Memory B cell (primary cell): ENCODE measurements around the gene ISG20.
A peak's percentile ranks its signal among the peaks of the same experiment; 100 is the strongest.

Experiments used
- ATAC-seq: fragments of 150-1000 bp; cut with Tn5 transposase; 2 replicates; pipeline ENCODE4 v1.10.0; 2021; ENCODE audit warnings: low read depth, mild to moderate bottlenecking, moderate library complexity
- DNase-seq, 2 donors: peaks; one replicate each; pipeline ENCODE4 v3.0.0; 2022; ENCODE audit warnings: low spot score in 2 of 2
- H3K27ac Mint-ChIP-seq: one replicate; pipeline ENCODE4 v1.8.0; 2022; ENCODE audit warnings: mild to moderate bottlenecking, moderate library complexity, mixed read lengths
- H3K27me3 Mint-ChIP-seq: one replicate; pipeline ENCODE4 v1.8.0; 2022; ENCODE audit warnings: mixed read lengths
- H3K36me3 Mint-ChIP-seq: one replicate; pipeline ENCODE4 v1.8.0; 2022; ENCODE audit warnings: mild to moderate bottlenecking, mixed read lengths
- H3K4me1 Mint-ChIP-seq: one replicate; pipeline ENCODE4 v1.8.0; 2022; ENCODE audit warnings: mixed read lengths
- H3K4me3 Mint-ChIP-seq: one replicate; pipeline ENCODE4 v1.8.0; 2022; ENCODE audit warnings: mild to moderate bottlenecking, moderate library complexity, mixed read lengths
- H3K9me3 Mint-ChIP-seq: one replicate; pipeline ENCODE4 v1.8.0; 2022; ENCODE audit warnings: mixed read lengths

ISG20 gene

DNA sequence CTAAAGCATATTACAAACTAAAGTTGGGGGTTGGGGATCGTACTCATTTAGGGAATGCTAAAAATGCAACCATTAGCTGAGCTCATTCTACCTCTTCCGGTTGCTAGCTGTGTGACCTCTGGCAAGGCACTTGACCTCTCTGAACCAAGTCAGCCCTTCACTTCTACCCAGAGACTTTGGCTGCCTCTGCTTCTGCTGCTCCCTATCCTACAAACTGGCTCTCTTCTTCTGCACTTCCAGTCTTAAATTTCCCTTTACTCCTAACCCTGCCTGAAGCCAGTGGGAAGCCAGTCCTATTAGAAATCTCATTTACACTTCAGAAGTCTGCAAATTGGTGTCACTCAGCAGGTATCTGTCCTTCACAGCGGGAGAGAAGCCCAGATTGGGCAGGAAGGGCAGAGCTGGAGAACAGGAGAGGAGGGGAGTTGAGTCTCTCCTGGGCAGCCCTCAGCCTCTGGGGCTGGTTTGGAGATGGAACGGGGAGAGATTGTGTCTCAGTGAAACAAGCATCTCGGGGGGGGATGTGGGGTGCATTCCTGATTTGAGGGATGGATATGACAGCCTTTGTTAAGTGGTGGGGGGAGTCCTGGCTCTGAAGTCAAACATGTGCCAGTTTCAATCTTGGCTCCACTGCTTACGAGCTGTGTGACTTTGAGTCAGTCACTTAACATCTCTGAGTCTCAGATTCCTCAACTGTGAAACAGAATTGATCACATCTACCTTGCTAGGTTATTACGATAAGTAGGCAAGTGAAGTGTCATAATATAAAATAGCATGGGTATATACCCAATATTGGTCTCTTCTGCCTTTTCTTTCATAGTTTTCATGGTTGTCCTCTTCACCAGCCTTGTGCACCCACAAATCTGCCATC is 25.5 kb upstream of the ISG20 start:
- peaks cover 15% of the 10 kb centered on the region for H3K27me3 Mint-ChIP-seq
- no peak overlapping the region for H3K27ac Mint-ChIP-seq
- ATAC-seq (no peak), DNase-seq (no peak)
- no peaks in the 10 kb centered on the region for H3K4me1 Mint-ChIP-seq
- no peaks in the 10 kb centered on the region for H3K36me3 Mint-ChIP-seq
- H3K4me3 Mint-ChIP-seq = no peak overlapping the region
- no peaks in the 10 kb centered on the region for H3K9me3 Mint-ChIP-seq

DNA sequence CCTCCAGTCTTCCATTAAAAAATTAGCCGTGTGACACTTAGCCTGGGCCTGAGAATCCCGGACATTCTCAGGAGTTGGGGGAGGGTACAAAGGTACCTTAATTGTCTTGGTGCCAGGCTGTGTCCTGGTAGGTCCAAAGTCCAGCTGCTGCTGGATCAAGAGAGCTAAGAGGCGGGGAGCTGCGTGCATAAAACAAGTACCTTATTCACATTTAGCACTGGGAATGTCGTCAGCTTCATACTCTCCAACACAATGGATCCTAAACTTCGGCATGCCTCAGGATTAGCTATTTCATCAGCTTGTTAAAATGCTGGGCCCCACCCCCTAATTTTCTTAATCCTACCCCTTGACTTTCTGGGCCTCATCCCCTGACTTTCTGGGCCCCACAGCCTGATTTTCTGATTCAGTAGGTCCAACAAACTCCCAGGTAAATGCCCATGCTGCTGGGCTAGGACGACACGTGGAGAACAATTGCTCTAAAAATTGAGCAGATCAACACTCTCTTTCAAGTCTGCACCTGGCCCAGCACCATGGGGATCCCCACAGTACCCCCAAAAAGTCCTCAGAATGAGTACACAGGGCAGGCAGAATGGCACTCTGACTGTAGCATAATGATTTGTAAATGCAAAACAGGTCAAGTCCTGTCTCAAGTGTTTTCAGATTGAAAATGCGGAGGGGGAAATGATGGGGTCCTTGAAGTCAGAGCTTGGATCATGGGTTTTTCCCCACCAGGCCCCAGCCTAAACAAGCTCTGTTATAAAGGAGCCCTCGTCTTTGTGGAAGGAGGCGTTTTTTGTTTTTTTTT is 23.3 kb upstream of the ISG20 start:
- Mint-ChIP-seq H3K4me1 (no peaks in the 10 kb centered on the region), H3K27ac (no peak overlapping the region), H3K36me3 (no peaks in the 10 kb centered on the region), H3K27me3 (peaks cover 11% of the 10 kb centered on the region), H3K4me3 (no peak overlapping the region), H3K9me3 (no peaks in the 10 kb centered on the region)
- DNase-seq (no peak), ATAC-seq (peak; percentile 32)

DNA sequence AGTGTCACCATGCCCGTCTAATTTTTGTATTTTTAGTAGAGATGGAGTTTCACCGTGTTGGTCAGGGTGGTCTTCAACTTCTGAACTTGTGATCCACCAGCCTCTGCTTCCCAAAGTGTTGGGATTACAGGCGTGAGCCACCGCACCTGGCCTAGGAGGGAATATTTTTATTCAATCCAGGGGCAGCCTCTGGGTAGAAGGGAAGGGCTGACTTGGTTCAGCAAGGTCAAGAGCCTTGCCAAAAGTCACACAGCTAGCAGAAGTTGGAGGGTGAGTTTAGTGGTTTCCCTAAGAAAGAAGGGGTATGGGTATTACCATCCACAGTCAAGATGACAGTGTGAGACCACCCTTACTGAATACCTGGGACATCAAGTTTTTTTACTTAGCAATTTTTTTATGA is 22.6 kb upstream of the ISG20 start:
- ATAC-seq = no peak
- no peak overlapping the region for H3K4me3 Mint-ChIP-seq

DNA sequence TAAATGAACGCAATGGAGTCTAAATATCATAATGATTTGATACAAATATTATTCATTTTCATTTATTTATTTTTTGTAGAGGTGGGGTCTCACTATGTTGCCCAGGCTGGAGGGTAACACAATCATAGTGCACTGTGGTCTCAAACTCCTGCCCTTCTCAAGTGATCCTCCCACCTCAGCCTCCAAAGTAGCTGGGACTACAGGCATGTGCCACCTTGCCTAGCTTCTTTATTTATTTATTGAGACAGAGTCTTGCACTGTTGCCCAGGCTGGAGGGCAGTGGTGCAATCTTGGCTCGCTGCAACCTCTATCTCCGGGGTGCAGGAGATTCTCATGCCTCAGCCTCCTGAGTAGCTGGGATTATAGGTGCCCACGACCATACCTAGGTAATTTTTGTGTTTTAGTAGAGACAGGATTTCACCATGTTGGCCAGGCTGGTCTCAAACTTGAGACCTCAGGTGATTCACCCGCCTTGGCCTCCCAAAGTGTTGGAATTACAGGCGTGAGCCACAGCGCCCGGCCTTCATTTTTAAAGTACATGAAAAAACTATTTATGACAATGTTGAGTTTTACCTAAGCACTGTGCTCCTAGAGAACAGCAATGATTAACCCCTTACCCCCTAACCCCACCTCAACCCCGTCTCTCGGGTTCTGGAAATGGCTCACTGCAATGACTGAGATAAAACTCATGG is 21.6 kb upstream of the ISG20 start:
- no peaks in the 10 kb centered on the region for H3K36me3 Mint-ChIP-seq
- H3K4me3 Mint-ChIP-seq = no peak overlapping the region
- DNase-seq = no peak
- H3K27ac Mint-ChIP-seq = no peak overlapping the region
- H3K9me3 Mint-ChIP-seq = no peaks in the 10 kb centered on the region
- peaks cover 9% of the 10 kb centered on the region for H3K27me3 Mint-ChIP-seq
- H3K4me1 Mint-ChIP-seq = peaks cover 7% of the 10 kb centered on the region
- no peak for ATAC-seq

More for the DNA sequence above, 22.6 kb upstream of the ISG20 start:
- H3K27me3 Mint-ChIP-seq = peaks cover 11% of the 10 kb centered on the region
- DNase-seq = no peak
- no peak overlapping the region for H3K27ac Mint-ChIP-seq
- no peaks in the 10 kb centered on the region for H3K36me3 Mint-ChIP-seq
- H3K9me3 Mint-ChIP-seq = no peaks in the 10 kb centered on the region
- no peaks in the 10 kb centered on the region for H3K4me1 Mint-ChIP-seq

DNA sequence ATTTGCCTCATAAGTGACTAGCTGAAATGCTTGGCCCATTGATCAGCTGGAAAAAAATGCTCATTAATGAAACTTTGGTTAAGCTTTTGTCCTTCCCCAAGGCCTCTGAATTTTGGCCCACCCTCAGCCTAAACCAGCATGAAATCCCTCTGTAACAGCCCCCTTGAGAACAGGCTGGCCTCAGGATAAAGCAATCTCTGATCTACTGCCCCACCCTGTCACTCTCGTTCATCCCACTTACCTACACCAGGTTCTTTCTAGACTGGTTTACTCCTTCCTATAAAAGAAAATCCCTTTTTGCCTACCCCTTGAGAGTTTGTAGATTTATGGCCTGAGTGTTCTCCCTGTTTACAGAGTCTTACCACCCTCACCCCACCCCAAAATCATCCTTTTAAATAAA is 21.0 kb upstream of the ISG20 start:
- H3K27me3 Mint-ChIP-seq = peaks cover 7% of the 10 kb centered on the region
- H3K4me3 Mint-ChIP-seq = no peak overlapping the region
- H3K9me3 Mint-ChIP-seq = no peaks in the 10 kb centered on the region
- no peak for ATAC-seq
- H3K36me3 Mint-ChIP-seq = no peaks in the 10 kb centered on the region
- no peak overlapping the region for H3K27ac Mint-ChIP-seq
- DNase-seq = no peak
- H3K4me1 Mint-ChIP-seq = peaks cover 13% of the 10 kb centered on the region

DNA sequence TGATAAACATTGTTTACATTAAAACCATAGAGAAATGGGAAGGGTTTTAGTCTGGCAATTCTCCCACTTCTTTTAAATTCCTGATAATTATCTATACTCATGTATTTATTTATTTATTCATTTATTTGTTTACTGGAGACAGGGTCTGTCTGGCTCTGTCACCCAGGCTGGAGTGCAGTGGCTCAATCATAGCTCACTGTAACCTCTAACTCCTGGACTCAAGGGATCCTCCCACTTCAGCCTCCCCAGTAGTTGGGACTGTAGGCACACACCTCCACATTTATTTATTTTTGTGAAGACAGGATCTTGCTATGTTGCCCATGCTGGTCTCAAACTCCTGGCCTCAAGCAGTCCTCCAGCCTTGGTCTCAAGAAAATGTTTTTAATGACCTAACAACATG is 20.1 kb upstream of the ISG20 start:
- no peaks in the 10 kb centered on the region for H3K36me3 Mint-ChIP-seq
- no peaks in the 10 kb centered on the region for H3K9me3 Mint-ChIP-seq
- no peak for DNase-seq
- no peak for ATAC-seq
- H3K27ac Mint-ChIP-seq = no peak overlapping the region
- no peak overlapping the region for H3K4me3 Mint-ChIP-seq
- H3K27me3 Mint-ChIP-seq = peaks cover 3% of the 10 kb centered on the region
- peaks cover 20% of the 10 kb centered on the region for H3K4me1 Mint-ChIP-seq

DNA sequence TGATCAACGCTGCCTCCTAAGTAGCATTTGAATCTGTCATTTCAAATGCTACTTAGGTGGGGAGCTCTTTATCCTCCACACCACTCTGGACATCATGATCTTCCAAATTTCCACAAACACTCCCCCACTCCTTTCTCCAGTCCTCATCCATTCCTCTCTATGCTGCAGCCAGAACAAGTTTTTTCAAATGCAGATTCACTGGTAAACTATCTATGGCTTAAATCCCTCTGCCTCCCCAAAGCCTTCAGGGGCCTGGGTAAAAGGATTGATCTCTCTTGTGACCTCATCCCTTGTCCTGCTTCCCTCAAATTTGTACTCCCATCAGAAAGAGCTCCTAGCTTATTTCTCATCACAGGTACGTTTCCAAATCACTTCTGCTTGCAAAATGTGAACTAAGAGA is 19.0 kb upstream of the ISG20 start:
- H3K9me3 Mint-ChIP-seq = no peaks in the 10 kb centered on the region
- no peak overlapping the region for H3K4me3 Mint-ChIP-seq
- H3K27ac Mint-ChIP-seq = no peak overlapping the region
- no peaks in the 10 kb centered on the region for H3K36me3 Mint-ChIP-seq
- DNase-seq (no peak), ATAC-seq (no peak)
- peaks cover 28% of the 10 kb centered on the region for H3K4me1 Mint-ChIP-seq
- peaks cover 3% of the 10 kb centered on the region for H3K27me3 Mint-ChIP-seq

DNA sequence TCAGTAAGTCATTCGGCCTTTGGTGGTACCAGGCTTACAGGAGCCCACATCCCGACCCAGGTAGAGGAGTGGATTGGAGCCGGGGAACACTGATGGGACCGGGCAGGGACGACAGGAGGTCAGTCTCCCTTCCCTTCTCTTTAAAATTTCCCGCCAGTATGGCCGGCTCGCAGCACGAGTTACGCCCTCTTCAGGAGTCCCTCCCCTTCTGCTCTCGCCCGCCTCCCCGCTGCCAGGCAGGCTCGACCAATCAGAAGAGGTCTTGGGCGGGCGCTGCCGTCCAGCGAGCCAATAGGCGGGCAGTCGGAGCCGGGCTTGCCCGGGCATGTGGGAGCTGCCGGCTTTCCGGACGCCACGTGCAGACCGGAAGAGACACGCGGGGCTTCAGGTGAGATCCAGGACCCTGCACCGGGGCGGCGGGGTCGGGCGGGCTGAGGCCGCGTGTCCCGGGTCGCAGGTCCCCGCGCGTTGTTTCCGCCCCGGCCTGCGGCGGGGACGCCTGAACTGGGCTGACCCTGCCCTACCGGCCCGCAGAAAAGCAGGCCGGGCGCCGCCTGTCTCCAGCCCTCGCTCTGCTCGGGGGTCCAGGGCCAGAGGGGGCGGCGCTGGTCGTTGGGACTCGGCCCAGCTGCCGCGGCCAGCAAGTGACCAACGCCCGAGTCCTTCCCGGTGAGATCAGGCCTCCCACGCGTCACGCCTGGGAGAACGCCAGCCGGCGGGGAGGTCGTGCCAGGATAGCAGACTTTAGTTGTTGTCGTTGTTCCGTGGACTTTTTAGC is 17.6 kb upstream of the ISG20 start, which contains the start of gene AEN:
Gene AEN (plus strand): TSS at position 346 of the 778 bp plus-strand sequence. CDS start 4,870 bp downstream, outside the sequence.
- peaks cover 28% of the 10 kb centered on the region for H3K4me1 Mint-ChIP-seq
- no peaks in the 10 kb centered on the region for H3K9me3 Mint-ChIP-seq
- H3K36me3 Mint-ChIP-seq = no peaks in the 10 kb centered on the region
- DNase-seq (peak; percentile 94), ATAC-seq (peak; percentile 95)
- peaks cover 3% of the 10 kb centered on the region for H3K27me3 Mint-ChIP-seq
- peak within 1 kb of the TSS; percentile 93 for H3K27ac Mint-ChIP-seq
- H3K4me3 Mint-ChIP-seq = peak within 1 kb of the TSS; percentile 90

DNA sequence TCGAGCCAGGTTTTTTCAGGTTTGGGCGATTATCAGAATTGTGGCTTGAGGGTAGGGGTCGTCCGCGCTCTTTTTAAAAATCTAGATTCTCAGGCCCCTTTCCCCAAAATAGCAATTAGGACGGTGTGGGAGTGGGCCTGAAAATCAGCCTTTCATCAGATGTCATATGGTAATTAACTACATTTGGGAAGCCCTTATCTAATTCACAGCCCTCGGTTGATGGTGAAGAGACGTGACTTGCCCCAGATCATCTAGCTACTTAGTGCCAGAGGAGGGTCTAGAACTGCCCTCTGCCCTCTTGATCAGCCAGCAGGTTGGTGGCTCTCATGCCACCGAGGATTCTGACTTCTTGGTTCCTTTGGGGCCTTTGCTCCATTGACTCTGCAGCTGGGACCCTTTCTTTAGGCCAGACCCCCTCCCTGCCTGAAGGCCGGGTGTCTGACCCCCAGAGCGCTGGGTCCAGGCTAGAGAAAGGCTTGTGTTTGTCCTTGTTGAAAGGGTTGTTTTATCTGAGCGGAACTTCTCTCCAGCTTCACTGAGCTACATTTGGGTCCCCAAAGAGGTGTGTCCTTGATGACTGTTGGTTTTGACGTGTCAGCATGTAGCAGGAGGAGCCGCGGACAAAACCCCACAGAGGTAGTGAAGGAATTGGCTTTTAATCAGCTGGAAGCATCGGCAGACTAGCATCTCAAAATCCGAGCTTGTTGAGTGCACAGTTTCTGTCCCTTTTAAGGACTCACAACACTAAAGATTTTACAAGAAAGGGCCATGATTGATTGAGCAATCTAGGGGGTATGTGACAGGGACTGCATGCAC is 16.8 kb upstream of the ISG20 start:
- no peak for DNase-seq
- Mint-ChIP-seq H3K4me3 (peak overlapping the region; percentile 90), H3K27me3 (peaks cover 3% of the 10 kb centered on the region), H3K4me1 (peaks cover 28% of the 10 kb centered on the region), H3K36me3 (peaks cover 4% of the 10 kb centered on the region), H3K9me3 (no peaks in the 10 kb centered on the region), H3K27ac (peak overlapping the region; percentile 93)
- ATAC-seq = peak; percentile 49

DNA sequence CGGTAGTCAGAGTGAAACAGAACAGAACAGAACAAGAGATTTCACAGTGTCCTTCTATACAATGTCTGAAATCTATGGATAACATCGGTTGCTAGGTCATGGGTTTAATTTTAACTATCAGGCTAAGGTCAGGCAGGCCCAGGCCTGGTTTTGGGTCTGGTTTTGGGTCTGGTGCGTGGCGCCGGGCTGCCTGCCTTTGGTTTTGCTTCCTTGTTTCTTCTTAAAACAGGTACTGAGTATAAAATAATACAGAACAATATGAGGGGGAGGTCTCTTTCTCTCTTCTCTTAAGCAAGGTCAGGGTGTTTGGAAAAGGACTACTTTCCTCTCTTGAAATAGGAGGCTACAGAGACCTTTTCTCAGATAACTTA is 16.2 kb upstream of the ISG20 start:
- peaks cover 34% of the 10 kb centered on the region for H3K4me1 Mint-ChIP-seq
- ATAC-seq (no peak), DNase-seq (no peak)
- H3K36me3 Mint-ChIP-seq = peaks cover 7% of the 10 kb centered on the region
- H3K27ac Mint-ChIP-seq = peak overlapping the region; percentile 93
- peak overlapping the region; percentile 90 for H3K4me3 Mint-ChIP-seq
- H3K27me3 Mint-ChIP-seq = peaks cover 3% of the 10 kb centered on the region
- no peaks in the 10 kb centered on the region for H3K9me3 Mint-ChIP-seq

DNA sequence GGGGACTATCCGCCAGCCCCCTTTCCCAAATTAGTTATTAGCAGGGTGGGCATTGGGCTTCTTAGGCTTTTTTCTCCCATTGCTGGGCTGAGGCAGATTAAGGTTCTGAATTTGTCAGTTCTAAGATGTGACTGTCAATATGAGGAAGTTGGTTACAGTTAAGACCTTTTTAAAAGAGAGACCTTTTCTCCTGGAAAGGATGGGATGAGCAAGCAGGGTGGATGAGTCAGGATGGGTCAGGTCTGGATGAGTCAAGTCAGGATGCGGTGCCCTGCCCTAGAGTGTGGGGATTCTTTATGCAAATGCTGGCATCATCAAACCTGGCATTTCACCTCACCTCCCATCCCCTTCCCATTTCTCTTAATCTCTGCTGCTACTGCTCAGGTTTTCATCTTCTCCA is 15.8 kb upstream of the ISG20 start:
- no peak for ATAC-seq
- peaks cover 9% of the 10 kb centered on the region for H3K36me3 Mint-ChIP-seq
- no peak for DNase-seq
- H3K27ac Mint-ChIP-seq = peak overlapping the region; percentile 93
- H3K27me3 Mint-ChIP-seq = peaks cover 3% of the 10 kb centered on the region
- H3K9me3 Mint-ChIP-seq = no peaks in the 10 kb centered on the region
- H3K4me3 Mint-ChIP-seq = peak overlapping the region; percentile 90
- H3K4me1 Mint-ChIP-seq = peaks cover 38% of the 10 kb centered on the region

DNA sequence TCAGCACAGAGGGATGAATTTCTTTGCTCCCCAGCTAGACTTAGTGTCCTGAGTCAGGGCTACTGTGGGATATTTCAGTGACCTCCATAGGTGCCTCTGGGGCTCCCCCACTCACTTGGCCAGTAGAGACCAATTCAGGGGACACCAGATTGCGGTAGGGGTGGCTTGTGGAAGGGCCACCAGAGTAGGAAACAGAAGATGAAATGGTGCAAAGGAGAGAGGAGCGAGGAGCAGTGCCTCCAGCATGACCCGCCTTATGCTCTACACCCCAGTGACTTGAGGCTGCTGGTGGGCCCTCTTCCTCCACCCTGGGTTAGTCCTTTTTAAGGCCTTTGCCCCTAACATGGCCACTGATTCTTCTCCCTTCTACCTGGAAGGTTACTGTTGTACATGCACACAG is 15.2 kb upstream of the ISG20 start:
- peak overlapping the region; percentile 90 for H3K4me3 Mint-ChIP-seq
- no peak for DNase-seq
- peaks cover 41% of the 10 kb centered on the region for H3K4me1 Mint-ChIP-seq
- peak overlapping the region; percentile 93 for H3K27ac Mint-ChIP-seq
- ATAC-seq = no peak
- H3K9me3 Mint-ChIP-seq = no peaks in the 10 kb centered on the region
- peaks cover 3% of the 10 kb centered on the region for H3K27me3 Mint-ChIP-seq
- peaks cover 11% of the 10 kb centered on the region for H3K36me3 Mint-ChIP-seq
